ENCODE results near the gene CDH1. TPM values are rescaled to one million over a fixed set of nuclear protein-coding genes. Genes with fewer than 3 reads are reported as not detected.

The CDH1 gene
- total RNA-seq, 1 experiment from 2014 or later, result 65.8 TPM

DNA sequence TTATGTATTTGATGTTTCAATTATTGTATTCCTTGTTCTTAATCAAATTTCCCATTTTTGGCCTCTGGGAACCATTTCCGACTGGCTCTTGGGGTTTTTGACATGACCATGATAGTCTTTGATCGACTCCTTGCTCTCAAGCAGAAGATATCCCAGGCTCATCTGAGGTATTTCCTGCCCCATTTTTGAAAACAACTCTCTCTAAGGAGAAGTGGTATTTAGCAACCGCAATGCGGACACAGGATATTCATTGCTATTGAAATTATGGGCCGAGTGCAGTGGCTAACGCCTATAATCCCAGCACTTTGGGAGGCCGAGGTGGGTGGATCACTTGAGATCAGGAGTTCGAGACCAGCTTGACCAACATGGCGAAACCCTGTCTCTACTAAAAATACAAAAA lies 111.7 kb downstream of the CDH1 start:
- no peak overlapping the region for H3K27ac ChIP-seq (ENCODE audit: low read length)
- H3K36me3 ChIP-seq (ENCODE audit: control insufficient read depth, insufficient read depth, low read length), result no peaks in the 10 kb centered on the region; the same call in 1 of the 2 replicates
- peaks cover 4% of the 10 kb centered on the region for H3K4me1 ChIP-seq (ENCODE audit: control insufficient read depth, insufficient read depth, low read length)
- no peaks in the 10 kb centered on the region for H3K27me3 ChIP-seq (ENCODE audit: control insufficient read depth, insufficient read depth, low read length)
- TF ChIP-seq TCF7L2 (IDR thresholded peaks at IDR 0.05; ENCODE audit: low read depth, low read length) (no peak), POLR2AphosphoS5 (IDR thresholded peaks at IDR 0.05; ENCODE audit: low read depth, low read length) (no peak), SIN3A (IDR thresholded peaks at IDR 0.05; ENCODE audit: borderline replicate concordance, insufficient read depth, low read depth, low read length) (no peak)
- TF ChIP-seq, protein P1, sequence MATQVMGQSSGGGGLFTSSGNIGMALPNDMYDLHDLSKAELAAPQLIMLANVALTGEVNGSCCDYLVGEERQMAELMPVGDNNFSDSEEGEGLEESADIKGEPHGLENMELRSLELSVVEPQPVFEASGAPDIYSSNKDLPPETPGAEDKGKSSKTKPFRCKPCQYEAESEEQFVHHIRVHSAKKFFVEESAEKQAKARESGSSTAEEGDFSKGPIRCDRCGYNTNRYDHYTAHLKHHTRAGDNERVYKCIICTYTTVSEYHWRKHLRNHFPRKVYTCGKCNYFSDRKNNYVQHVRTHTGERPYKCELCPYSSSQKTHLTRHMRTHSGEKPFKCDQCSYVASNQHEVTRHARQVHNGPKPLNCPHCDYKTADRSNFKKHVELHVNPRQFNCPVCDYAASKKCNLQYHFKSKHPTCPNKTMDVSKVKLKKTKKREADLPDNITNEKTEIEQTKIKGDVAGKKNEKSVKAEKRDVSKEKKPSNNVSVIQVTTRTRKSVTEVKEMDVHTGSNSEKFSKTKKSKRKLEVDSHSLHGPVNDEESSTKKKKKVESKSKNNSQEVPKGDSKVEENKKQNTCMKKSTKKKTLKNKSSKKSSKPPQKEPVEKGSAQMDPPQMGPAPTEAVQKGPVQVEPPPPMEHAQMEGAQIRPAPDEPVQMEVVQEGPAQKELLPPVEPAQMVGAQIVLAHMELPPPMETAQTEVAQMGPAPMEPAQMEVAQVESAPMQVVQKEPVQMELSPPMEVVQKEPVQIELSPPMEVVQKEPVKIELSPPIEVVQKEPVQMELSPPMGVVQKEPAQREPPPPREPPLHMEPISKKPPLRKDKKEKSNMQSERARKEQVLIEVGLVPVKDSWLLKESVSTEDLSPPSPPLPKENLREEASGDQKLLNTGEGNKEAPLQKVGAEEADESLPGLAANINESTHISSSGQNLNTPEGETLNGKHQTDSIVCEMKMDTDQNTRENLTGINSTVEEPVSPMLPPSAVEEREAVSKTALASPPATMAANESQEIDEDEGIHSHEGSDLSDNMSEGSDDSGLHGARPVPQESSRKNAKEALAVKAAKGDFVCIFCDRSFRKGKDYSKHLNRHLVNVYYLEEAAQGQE (IDR thresholded peaks at IDR 0.05; ENCODE audit: insufficient read depth in 1 of 2, low read depth in 2 of 2, low read length in 1 of 2), result no peak
- TF ChIP-seq, protein P2, sequence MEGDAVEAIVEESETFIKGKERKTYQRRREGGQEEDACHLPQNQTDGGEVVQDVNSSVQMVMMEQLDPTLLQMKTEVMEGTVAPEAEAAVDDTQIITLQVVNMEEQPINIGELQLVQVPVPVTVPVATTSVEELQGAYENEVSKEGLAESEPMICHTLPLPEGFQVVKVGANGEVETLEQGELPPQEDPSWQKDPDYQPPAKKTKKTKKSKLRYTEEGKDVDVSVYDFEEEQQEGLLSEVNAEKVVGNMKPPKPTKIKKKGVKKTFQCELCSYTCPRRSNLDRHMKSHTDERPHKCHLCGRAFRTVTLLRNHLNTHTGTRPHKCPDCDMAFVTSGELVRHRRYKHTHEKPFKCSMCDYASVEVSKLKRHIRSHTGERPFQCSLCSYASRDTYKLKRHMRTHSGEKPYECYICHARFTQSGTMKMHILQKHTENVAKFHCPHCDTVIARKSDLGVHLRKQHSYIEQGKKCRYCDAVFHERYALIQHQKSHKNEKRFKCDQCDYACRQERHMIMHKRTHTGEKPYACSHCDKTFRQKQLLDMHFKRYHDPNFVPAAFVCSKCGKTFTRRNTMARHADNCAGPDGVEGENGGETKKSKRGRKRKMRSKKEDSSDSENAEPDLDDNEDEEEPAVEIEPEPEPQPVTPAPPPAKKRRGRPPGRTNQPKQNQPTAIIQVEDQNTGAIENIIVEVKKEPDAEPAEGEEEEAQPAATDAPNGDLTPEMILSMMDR (IDR thresholded peaks at IDR 0.05), result no peak
- CTCF ChIA-PET, result no interaction called here
- no peak overlapping the region for H3K4me3 ChIP-seq (ENCODE audit: low read depth in 2 of 2, low read length in 2 of 2)
- DNase-seq (ENCODE audit: low read depth, low spot score) (no peak), ATAC-seq (no peak)
- BruUV-seq (replicated peaks), result no TSS peak
- POLR2A ChIA-PET, result no interaction called here
- no peaks in the 10 kb centered on the region for H3K9me3 ChIP-seq (ENCODE audit: control insufficient read depth, insufficient read depth, low read depth, low read length)
- in situ Hi-C loops (cut with HindIII; ENCODE audit: low pct_unique_long_range_greater_than_20kb, low sequenced_read_pairs) (no loop called here), intact Hi-C loops (cut with micrococcal nuclease; ENCODE audit: unreplicated experiment) (no loop called here)

DNA sequence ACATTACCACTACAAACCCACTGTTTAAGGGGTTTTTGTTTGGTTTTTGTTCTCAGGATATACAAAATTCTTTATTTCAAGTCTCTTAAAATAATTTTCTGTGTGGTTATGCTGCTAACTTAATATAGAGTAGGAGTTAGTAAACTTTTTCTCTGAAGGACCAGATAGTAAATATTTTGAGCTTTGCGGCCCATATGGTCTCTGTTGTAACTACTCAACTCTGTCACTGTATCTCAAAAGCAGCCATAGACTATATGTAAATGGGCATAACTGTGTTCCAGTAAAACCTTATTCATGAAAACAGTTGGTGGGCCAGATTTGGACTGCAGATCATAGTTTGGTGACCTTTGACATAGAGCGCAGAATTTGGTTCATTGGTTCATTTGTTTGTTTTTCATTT lies 113.4 kb downstream of the CDH1 start:
- no peaks in the 10 kb centered on the region for H3K36me3 ChIP-seq (ENCODE audit: control insufficient read depth, insufficient read depth, low read length)
- H3K27me3 ChIP-seq (ENCODE audit: control insufficient read depth, insufficient read depth, low read length), result no peaks in the 10 kb centered on the region
- CTCF ChIA-PET, result no interaction called here
- TF ChIP-seq, protein P2 (IDR thresholded peaks at IDR 0.05), result no peak
- TF ChIP-seq, protein P1 (IDR thresholded peaks at IDR 0.05; ENCODE audit: insufficient read depth in 1 of 2, low read depth in 2 of 2, low read length in 1 of 2), result no peak
- TF ChIP-seq TCF7L2 (IDR thresholded peaks at IDR 0.05; ENCODE audit: low read depth, low read length), result no peak
- no peak for TF ChIP-seq SIN3A (IDR thresholded peaks at IDR 0.05; ENCODE audit: borderline replicate concordance, insufficient read depth, low read depth, low read length)
- TF ChIP-seq POLR2AphosphoS5 (IDR thresholded peaks at IDR 0.05; ENCODE audit: low read depth, low read length), result no peak
- no TSS peak for BruUV-seq (replicated peaks)
- no peak for DNase-seq (ENCODE audit: low read depth, low spot score)
- ATAC-seq, result no peak
- H3K27ac ChIP-seq (ENCODE audit: low read length), result no peak overlapping the region
- in situ Hi-C loops (cut with HindIII; ENCODE audit: low pct_unique_long_range_greater_than_20kb, low sequenced_read_pairs), result no loop called here
- intact Hi-C loops (cut with micrococcal nuclease; ENCODE audit: unreplicated experiment), result loop anchor here (10.0 kb wide), 1 partner anchor 264 kb away; no protein-coding TSS in a partner anchor
- POLR2A ChIA-PET, result no interaction called here
- H3K9me3 ChIP-seq (ENCODE audit: control insufficient read depth, insufficient read depth, low read depth, low read length), result no peaks in the 10 kb centered on the region
- H3K4me1 ChIP-seq (ENCODE audit: control insufficient read depth, insufficient read depth, low read length), result no peaks in the 10 kb centered on the region
- H3K4me3 ChIP-seq (ENCODE audit: low read depth in 2 of 2, low read length in 2 of 2), result no peak overlapping the region

All from Panc1 (cell line).